Spinal cord (tissue), 10 donors: ENCODE data around the gene CEACAM6. TPM values are rescaled to one million over a fixed set of nuclear protein-coding genes. Genes with fewer than 3 reads are reported as not detected.
A peak's percentile ranks its signal among the peaks of the same experiment; 100 is the strongest.
"Not testable (repeated sequence)": the region's sequence is repeated elsewhere in the genome, so short reads cannot be mapped to it uniquely, and the experiment has no call there.

ENCODE experiments used
- DNase-seq, 6 donors: peaks; one replicate each; pipeline versions ENCODE4 v3.0.0 to v3.0.0-alpha.2; 2013 to 2015; ENCODE audit warnings: low spot score in 6 of 6, low read depth in 4 of 6
- H3K27ac ChIP-seq: one replicate; pipeline ENCODE4 v1.5.1; 2013; ENCODE audit warnings: low read depth, low read length, control low read depth
- H3K27me3 ChIP-seq: one replicate; pipeline ENCODE4 v1.6.1; 2013; ENCODE audit warnings: low read length; ENCODE audit not compliant: control insufficient read depth, insufficient read depth
- H3K36me3 ChIP-seq: one replicate; pipeline ENCODE4 v1.6.1; 2013; ENCODE audit warnings: low read length; ENCODE audit not compliant: control insufficient read depth, insufficient read depth
- H3K4me1 ChIP-seq: one replicate; pipeline ENCODE4 v1.6.1; 2013; ENCODE audit warnings: low read length; ENCODE audit not compliant: control insufficient read depth, insufficient read depth
- H3K4me3 ChIP-seq: one replicate; pipeline ENCODE4 v1.5.1; 2013; ENCODE audit warnings: low read depth, low read length, control low read depth
- H3K9me3 ChIP-seq: one replicate; pipeline ENCODE4 v1.6.1; 2013; ENCODE audit warnings: low read length; ENCODE audit not compliant: control insufficient read depth, insufficient read depth
- WGBS: methylation state at CpG from one replicate; pipeline ENCODE4 v1.1.5; 2013; ENCODE audit warnings: missing lambda C conversion rate; ENCODE audit not compliant: insufficient coverage; 5-methylcytosine and 5-hydroxymethylcytosine counted together
- polyA plus RNA-seq, 2 donors: library from polyadenylated mRNA; unstranded; fragments of 120-200 nt; gene quantifications; one replicate each; pipeline ENCODE4 v1.2.1, GENCODE V29; 2013; ENCODE audit not compliant: insufficient read length in 2 of 2
- total RNA-seq, 2 donors: library from RNA; depleted of rRNA in 1 of 2; stranded (reverse); fragments of 120-200 nt in 1 of 2; fragments of >200 nt in 1 of 2; gene quantifications; one replicate each; pipeline versions ENCODE4 v1.2.3 to v1.2.4, GENCODE V29; 2013 to 2014
- donor health status: healthy.

CEACAM6 gene
- total and polyA plus RNA-seq, 4 donors, result 0.10 to 5.7 (median 0.28) TPM

DNA sequence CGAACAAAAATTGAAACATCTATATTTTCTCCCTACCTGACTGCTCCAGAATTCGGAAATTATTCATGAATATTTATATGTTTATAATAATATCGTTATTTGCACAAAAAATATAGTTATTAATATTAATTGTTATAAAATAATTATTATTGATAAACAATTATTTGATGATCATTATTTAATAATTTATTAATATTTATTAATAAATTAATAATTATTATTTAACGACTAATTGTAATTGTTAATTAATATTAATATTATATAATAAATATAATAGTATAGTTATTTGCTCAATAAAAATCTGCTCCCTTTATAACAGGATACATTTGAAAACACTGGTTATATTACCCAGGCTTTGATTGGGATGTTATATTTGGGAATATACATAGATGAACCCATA lies 14.3 kb downstream of the CEACAM6 start:
- H3K4me1 ChIP-seq, result no peaks in the 10 kb centered on the region
- no CpG with 5 or more reads among the region's 4 CpGs for WGBS
- H3K27ac ChIP-seq, result no peak overlapping the region

DNA sequence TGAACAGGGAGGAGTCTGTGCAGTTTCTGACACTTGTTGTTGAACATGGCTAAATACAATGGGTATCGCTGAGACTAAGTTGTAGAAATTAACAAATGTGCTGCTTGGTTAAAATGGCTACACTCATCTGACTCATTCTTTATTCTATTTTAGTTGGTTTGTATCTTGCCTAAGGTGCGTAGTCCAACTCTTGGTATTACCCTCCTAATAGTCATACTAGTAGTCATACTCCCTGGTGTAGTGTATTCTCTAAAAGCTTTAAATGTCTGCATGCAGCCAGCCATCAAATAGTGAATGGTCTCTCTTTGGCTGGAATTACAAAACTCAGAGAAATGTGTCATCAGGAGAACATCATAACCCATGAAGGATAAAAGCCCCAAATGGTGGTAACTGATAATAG lies 16.1 kb downstream of the CEACAM6 start:
- H3K36me3 ChIP-seq, result no peaks in the 10 kb centered on the region
- H3K4me1 ChIP-seq, result no peaks in the 10 kb centered on the region
- H3K9me3 ChIP-seq, result no peaks in the 10 kb centered on the region
- WGBS, result no CpG with 5 or more reads among the region's 2 CpGs
- no peak overlapping the region for H3K4me3 ChIP-seq
- H3K27me3 ChIP-seq, result peaks cover 2% of the 10 kb centered on the region
- no peak overlapping the region for H3K27ac ChIP-seq
- no peak for DNase-seq

More for the DNA sequence above, 14.3 kb downstream of the CEACAM6 start:
- Histone ChIP-seq H3K36me3 (no peaks in the 10 kb centered on the region), H3K4me3 (no peak overlapping the region), H3K27me3 (peaks cover 6% of the 10 kb centered on the region), H3K9me3 (no peaks in the 10 kb centered on the region)
- no peak for DNase-seq

DNA sequence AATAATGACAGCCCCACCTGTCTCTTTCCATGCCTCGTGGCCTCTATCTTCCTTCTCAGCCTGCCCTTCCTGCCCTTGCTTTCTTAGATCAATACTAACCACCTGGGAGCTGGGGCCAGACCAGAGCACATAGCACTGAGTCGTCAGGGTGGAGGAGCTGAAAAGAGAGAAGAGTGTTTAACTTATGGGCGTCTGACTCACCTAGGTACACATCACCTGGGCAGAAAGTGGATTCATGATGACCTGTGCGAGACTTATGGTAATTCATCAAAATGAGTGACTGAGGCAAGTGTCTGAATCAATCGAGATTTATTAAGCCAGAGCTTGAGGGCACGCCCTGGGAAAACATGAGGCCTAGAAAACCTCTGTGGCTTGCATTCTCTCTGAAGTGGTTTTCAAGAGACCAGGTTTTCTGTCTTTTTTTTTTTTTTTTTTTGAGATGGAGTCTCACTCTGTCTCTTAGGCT lies 19.2 kb downstream of the CEACAM6 start:
- H3K4me3 ChIP-seq, result no peak overlapping the region
- H3K36me3 ChIP-seq, result no peaks in the 10 kb centered on the region
- no peak for DNase-seq
- 90% methylated on average over 4 of the region's 6 CpGs for WGBS
- no peak overlapping the region for H3K27ac ChIP-seq
- H3K27me3 ChIP-seq, result peaks cover 2% of the 10 kb centered on the region
- no peaks in the 10 kb centered on the region for H3K9me3 ChIP-seq
- no peaks in the 10 kb centered on the region for H3K4me1 ChIP-seq

DNA sequence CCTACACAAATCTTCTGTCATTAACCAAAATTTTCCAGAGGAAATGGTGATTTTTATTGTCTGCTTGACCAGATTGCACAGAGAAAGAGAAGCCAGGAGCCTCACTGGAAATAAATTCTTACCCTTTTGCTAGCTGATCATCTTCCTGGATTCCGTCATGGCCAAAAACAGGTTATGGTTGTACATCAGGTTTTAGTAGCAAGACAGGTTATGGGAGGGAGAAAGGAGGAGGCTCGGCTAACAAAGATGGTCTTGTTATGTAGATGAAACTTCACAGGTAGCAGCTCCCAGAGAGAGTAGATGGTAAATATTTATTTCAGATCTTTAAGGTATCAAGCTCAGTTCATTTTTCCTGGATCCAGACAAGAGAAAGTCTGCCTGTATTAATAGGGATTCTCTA lies 21.4 kb downstream of the CEACAM6 start:
- no peaks in the 10 kb centered on the region for H3K4me1 ChIP-seq
- no peaks in the 10 kb centered on the region for H3K9me3 ChIP-seq
- H3K27me3 ChIP-seq, result peaks cover 2% of the 10 kb centered on the region
- DNase-seq, result no peak
- no peak overlapping the region for H3K27ac ChIP-seq
- H3K4me3 ChIP-seq, result no peak overlapping the region
- WGBS, result 70% methylated on average over 2 of the region's 2 CpGs
- no peaks in the 10 kb centered on the region for H3K36me3 ChIP-seq

DNA sequence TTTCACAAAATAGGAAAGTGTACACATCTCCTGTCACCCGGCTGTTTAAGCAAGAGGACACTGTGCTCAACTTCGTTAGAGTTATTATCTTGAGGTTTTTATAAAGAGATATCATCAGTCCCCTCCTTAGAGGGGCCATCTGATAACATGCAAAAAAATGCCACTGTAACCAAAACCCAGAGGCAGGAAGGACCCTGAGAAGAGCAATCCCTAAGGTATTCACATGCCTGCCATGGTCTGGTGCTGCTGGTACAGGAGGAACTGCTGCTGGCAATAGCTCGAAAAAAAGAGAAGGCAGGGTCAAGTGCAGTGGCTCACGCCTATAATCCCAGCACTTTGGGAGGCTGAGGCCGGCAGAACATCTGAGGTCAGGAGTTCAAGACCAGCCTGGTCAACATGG lies 28.3 kb downstream of the CEACAM6 start:
- Histone ChIP-seq H3K4me3 (no peak overlapping the region), H3K9me3 (no peaks in the 10 kb centered on the region), H3K27ac (no peak overlapping the region), H3K27me3 (peaks cover 28% of the 10 kb centered on the region), H3K36me3 (no peaks in the 10 kb centered on the region), H3K4me1 (no peaks in the 10 kb centered on the region)
- whole genome bisulfite sequencing, result 78% methylated on average over 3 of the region's 5 CpGs
- no peak for DNase-seq

DNA sequence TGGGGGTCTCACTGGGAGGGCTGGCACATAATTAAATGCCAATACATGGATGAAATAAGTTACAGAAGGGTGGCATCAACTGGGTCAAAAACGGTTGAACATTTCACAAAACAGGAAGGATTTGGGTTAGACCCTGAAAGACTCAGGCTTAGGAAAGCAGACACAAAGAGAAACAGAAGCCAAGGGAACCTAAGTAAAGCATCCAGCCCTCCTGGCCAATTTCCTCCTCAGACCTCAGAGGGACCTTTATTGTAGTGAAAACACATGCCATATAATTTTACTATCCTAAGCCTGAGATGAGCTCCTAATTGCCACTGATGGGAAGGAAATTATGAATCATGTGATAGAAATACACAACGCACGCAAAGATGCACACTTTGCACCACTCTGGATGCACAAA lies 29.0 kb downstream of the CEACAM6 start:
- H3K4me1 ChIP-seq, result no peaks in the 10 kb centered on the region
- DNase-seq, result no peak
- peaks cover 28% of the 10 kb centered on the region for H3K27me3 ChIP-seq
- H3K4me3 ChIP-seq, result no peak overlapping the region
- 30% methylated on average over 1 of the region's 3 CpGs for WGBS
- no peaks in the 10 kb centered on the region for H3K36me3 ChIP-seq
- H3K27ac ChIP-seq, result no peak overlapping the region
- H3K9me3 ChIP-seq, result no peaks in the 10 kb centered on the region

DNA sequence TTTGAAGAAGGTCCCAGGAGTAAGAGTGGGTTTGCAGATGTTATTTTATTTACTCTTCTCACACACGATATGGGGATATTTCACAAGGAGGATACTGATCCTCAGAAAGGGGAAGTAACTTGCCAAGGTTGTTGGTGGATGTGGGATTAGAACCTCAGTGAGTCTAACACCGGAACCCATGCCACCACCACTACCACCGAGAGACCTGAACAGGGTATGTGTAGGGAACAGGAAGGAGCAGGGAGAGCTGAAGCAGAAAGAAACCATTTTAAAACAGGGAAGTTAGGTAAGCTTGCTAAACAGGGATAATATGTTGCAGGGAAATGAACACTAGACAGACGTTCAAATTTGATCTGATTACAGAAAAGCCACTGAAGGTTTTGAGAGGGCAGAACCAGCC lies 29.4 kb downstream of the CEACAM6 start:
- Histone ChIP-seq H3K4me3 (no peak overlapping the region), H3K4me1 (no peaks in the 10 kb centered on the region), H3K36me3 (no peaks in the 10 kb centered on the region), H3K27me3 (peaks cover 28% of the 10 kb centered on the region), H3K9me3 (no peaks in the 10 kb centered on the region), H3K27ac (no peak overlapping the region)
- no peak for DNase-seq
- WGBS, result 63% methylated on average over 1 of the region's 4 CpGs

DNA sequence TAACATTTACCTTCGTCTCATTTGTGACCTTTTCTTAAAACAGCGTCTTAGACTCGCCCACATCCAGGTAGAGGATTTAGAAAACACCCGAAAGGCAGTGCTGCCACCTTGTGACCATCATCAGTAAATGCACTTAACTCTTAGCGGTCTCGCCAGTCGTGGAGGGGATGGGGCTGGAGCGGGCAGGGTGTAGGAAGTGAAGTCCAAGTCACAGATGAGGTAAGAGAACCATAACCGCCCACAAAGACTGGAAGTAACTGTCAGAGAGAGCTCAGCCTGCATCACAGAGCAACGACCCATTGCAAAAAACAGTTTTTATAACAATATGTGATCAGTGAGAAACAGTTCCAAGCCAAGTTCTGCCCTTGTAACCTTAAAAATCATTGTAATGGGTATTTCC lies 30.3 kb downstream of the CEACAM6 start:
- Histone ChIP-seq H3K4me3 (no peak overlapping the region), H3K9me3 (no peaks in the 10 kb centered on the region), H3K4me1 (no peaks in the 10 kb centered on the region), H3K27me3 (peaks cover 28% of the 10 kb centered on the region), H3K27ac (no peak overlapping the region), H3K36me3 (no peaks in the 10 kb centered on the region)
- no CpG with 5 or more reads among the region's 10 CpGs for WGBS
- peak in 5 of 6 donors; percentile 7 to 88 (median 36) for DNase-seq

DNA sequence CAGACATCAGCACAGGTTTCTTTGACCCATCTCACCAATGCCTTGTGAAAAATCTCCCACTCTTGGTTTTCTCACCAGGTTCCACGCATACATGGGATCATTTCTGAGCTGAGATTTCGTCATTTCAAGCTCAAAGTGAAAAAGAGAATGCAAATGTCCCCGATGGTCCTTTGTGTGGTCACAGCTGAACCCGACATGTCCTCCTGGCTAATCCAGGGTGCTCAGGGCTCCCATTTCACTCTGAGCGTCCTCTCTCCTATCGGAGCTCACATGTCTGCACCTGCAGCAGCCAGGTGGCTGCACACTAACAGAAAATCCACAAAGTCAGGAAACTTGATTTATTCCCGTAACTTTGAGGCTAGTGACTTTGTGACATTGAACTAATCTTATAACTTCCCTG lies 31.7 kb downstream of the CEACAM6 start:
- no peaks in the 10 kb centered on the region for H3K36me3 ChIP-seq
- no peak for DNase-seq
- no peak overlapping the region for H3K4me3 ChIP-seq
- H3K27me3 ChIP-seq, result peaks cover 28% of the 10 kb centered on the region
- H3K9me3 ChIP-seq, result no peaks in the 10 kb centered on the region
- H3K27ac ChIP-seq, result no peak overlapping the region
- H3K4me1 ChIP-seq, result no peaks in the 10 kb centered on the region
- 49% methylated on average over 6 of the region's 7 CpGs for WGBS

DNA sequence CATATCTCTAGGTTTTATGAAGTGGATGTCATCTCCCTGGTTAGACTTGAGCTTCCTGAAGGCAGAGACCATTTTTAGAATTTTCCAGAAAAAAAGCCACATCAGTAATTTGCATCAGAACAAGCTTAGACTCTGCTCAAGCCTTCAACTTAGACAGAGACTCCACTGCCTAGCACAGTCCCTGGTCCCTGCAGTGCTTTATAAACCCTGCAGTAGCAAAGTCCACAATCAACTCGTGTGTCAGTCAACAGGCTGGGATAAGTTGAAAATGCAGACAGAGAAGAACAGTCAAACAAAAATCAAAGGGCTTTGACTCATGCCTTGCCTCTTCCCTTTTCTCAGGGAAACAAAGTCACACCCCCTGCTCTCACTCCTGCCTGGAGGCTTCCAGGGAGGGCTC lies 33.2 kb downstream of the CEACAM6 start:
- not testable (repeated sequence) for H3K9me3 ChIP-seq, DNase-seq, H3K4me1 ChIP-seq, H3K36me3 ChIP-seq, H3K4me3 ChIP-seq, H3K27ac ChIP-seq
- peaks cover 32% of the 10 kb centered on the region for H3K27me3 ChIP-seq
- WGBS, result no CpG with 5 or more reads among the region's 1 CpG
